Fibroblast of lung (primary cell): ENCODE results near the gene LRRC15. TPM values are rescaled to one million over a fixed set of nuclear protein-coding genes. Genes with fewer than 3 reads are reported as not detected.

Experiments
- DNase-seq, 2 donors: peaks; one replicate each; pipeline versions ENCODE4 v3.0.0 to v3.0.0-alpha.2; 2010; ENCODE audit warnings: low read depth in 2 of 2
- H2AFZ ChIP-seq: 2 replicates; pipeline ENCODE4 v1.5.1; 2012; ENCODE audit warnings: low read length, control low read depth, inconsistent platforms
- H3K27ac ChIP-seq: 2 replicates; pipeline ENCODE4 v1.5.1; 2011; ENCODE audit warnings: low read length, control low read depth; ENCODE audit not compliant: insufficient read depth
- H3K27me3 ChIP-seq: 2 replicates; pipeline ENCODE4 v1.5.1; 2011; ENCODE audit warnings: mild to moderate bottlenecking, low read length; ENCODE audit not compliant: control insufficient read depth, insufficient read depth
- H3K36me3 ChIP-seq: 2 replicates; pipeline ENCODE4 v1.5.1; 2011; ENCODE audit warnings: low read length; ENCODE audit not compliant: control insufficient read depth, insufficient read depth
- H3K4me1 ChIP-seq: 2 replicates; pipeline ENCODE4 v1.5.1; 2011; ENCODE audit warnings: low read length; ENCODE audit not compliant: control insufficient read depth, insufficient read depth; ENCODE audit errors: extremely low read depth
- H3K4me2 ChIP-seq: 2 replicates; pipeline ENCODE4 v1.5.1; 2011; ENCODE audit warnings: low read length, control low read depth; ENCODE audit not compliant: insufficient read depth; ENCODE audit errors: extremely low read depth
- H3K4me3 ChIP-seq, 4 experiments: fragments of 200-600 bp in 1 of 4; sonication (generic) in 1 of 4; replicated peaks in 1 of 4; 2 replicates each; pipeline ENCODE4 v1.5.1; 2011 to 2016; ENCODE audit warnings: low read length in 4 of 4, low read depth in 3 of 4, mild to moderate bottlenecking in 3 of 4, control low read depth in 2 of 4, inconsistent platforms in 1 of 4, mixed read lengths in 1 of 4; ENCODE audit not compliant: insufficient read depth in 1 of 4; ENCODE audit errors: control extremely low read depth in 1 of 4
- H3K79me2 ChIP-seq: 2 replicates; pipeline ENCODE4 v1.5.1; 2012; ENCODE audit warnings: mild to moderate bottlenecking, low read length, inconsistent platforms; ENCODE audit not compliant: control insufficient read depth, insufficient read depth
- H3K9ac ChIP-seq: 2 replicates; pipeline ENCODE4 v1.5.1; 2011; ENCODE audit warnings: mild to moderate bottlenecking, low read length, control low read depth; ENCODE audit not compliant: insufficient read depth
- H3K9me3 ChIP-seq: 2 replicates; pipeline ENCODE4 v1.5.1; 2012; ENCODE audit warnings: low read depth, low read length; ENCODE audit not compliant: control insufficient read depth, insufficient read depth
- H4K20me1 ChIP-seq: 2 replicates; pipeline ENCODE4 v1.5.1; 2011; ENCODE audit warnings: low read length; ENCODE audit not compliant: control insufficient read depth, insufficient read depth; ENCODE audit errors: extremely low read depth
- EZH2 ChIP-seq: IDR thresholded peaks from 2 replicates; pipeline ENCODE4 v1.5.1; 2012; ENCODE audit warnings: low read length, control low read depth, mild to moderate bottlenecking; ENCODE audit errors: missing control alignments
- polyA plus RNA-seq, 2 donors: library from polyadenylated mRNA; depleted of rRNA in 1 of 2; stranded (reverse) in 1 of 2; unstranded in 1 of 2; fragments of >200 nt; gene quantifications; 2 replicates each; pipeline ENCODE4 v1.2.1, GENCODE V29; 2011 to 2012; ENCODE audit warnings: missing spikeins in 1 of 2
- total RNA-seq: library from RNA; depleted of rRNA; stranded (reverse); fragments of >200 nt; gene quantifications from 2 replicates; pipeline ENCODE4 v1.2.1, GENCODE V29; 2014
- TF ChIP-seq, protein P1 (sequence below), 2 donors: IDR thresholded peaks in 1 of 2; conservative IDR thresholded peaks in 1 of 2; 1 replicate in 1 of 2; 2 replicates in 1 of 2; pipeline ENCODE4 v1.5.1; 2011 to 2012; ENCODE audit warnings: low read length in 2 of 2, control low read depth in 1 of 2, inconsistent platforms in 1 of 2, low read depth in 1 of 2, mild to moderate bottlenecking in 1 of 2

Gene LRRC15
- total and polyA plus RNA-seq, 2 donors (not counting 1 experiment from before 2014, with no cell fraction given) = 0.58 to 2.3 TPM

GRCh38 chr3:194321693-194322640 is 47.6 kb downstream of the LRRC15 start:
- Histone ChIP-seq H3K27me3 (peaks cover 25% of the 10 kb centered on the region), H3K4me2 (no peak overlapping the region), H3K9me3 (no peaks in the 10 kb centered on the region), H4K20me1 (no peaks in the 10 kb centered on the region), H3K4me3 (no peak overlapping the region), H3K9ac (no peak overlapping the region), H3K27ac (no peak overlapping the region), H3K79me2 (no peaks in the 10 kb centered on the region), H2AFZ (no peak overlapping the region), H3K36me3 (no peaks in the 10 kb centered on the region), H3K4me1 (peaks cover 7% of the 10 kb centered on the region)
- no peak for DNase-seq
- TF ChIP-seq, protein P1, sequence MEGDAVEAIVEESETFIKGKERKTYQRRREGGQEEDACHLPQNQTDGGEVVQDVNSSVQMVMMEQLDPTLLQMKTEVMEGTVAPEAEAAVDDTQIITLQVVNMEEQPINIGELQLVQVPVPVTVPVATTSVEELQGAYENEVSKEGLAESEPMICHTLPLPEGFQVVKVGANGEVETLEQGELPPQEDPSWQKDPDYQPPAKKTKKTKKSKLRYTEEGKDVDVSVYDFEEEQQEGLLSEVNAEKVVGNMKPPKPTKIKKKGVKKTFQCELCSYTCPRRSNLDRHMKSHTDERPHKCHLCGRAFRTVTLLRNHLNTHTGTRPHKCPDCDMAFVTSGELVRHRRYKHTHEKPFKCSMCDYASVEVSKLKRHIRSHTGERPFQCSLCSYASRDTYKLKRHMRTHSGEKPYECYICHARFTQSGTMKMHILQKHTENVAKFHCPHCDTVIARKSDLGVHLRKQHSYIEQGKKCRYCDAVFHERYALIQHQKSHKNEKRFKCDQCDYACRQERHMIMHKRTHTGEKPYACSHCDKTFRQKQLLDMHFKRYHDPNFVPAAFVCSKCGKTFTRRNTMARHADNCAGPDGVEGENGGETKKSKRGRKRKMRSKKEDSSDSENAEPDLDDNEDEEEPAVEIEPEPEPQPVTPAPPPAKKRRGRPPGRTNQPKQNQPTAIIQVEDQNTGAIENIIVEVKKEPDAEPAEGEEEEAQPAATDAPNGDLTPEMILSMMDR (conservative IDR thresholded peaks at IDR 0.05 in 1 of 2, IDR thresholded peaks at IDR 0.05 in 1 of 2; ENCODE audit: low read depth in 1 of 2, low read length in 2 of 2) = no peak
- no peak for TF ChIP-seq EZH2

GRCh38 chr3:194320744-194321243 is 48.7 kb downstream of the LRRC15 start:
- Histone ChIP-seq H3K27me3 (peaks cover 31% of the 10 kb centered on the region), H3K4me2 (no peak overlapping the region), H3K9me3 (no peaks in the 10 kb centered on the region), H3K36me3 (no peaks in the 10 kb centered on the region), H2AFZ (no peak overlapping the region), H3K79me2 (no peaks in the 10 kb centered on the region), H4K20me1 (no peaks in the 10 kb centered on the region), H3K4me3 (no peak overlapping the region), H3K9ac (no peak overlapping the region), H3K27ac (no peak overlapping the region), H3K4me1 (peaks cover 7% of the 10 kb centered on the region)
- TF ChIP-seq, protein P1 (conservative IDR thresholded peaks at IDR 0.05 in 1 of 2, IDR thresholded peaks at IDR 0.05 in 1 of 2; ENCODE audit: low read depth in 1 of 2, low read length in 2 of 2) = no peak
- TF ChIP-seq EZH2 = no peak
- DNase-seq = no peak

DNA sequence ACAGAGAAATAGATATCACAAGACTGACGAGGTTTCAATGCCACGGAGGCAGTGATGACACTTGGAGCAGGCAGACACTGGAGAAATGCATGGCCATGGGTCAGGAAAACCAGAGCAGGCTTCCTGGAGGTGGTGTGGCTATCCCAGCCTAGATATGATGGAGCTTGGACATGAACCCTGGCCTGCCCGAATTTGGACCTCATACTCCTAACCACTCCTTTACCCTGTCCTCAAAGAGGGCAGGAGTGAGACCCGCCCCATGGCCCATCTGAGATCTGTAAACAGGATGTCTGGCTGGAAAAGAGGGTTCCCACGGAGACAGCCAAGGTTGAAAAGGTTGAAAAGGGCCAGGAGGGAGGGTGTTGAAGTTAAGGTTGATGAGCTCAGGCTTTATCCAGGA is 49.4 kb downstream of the LRRC15 start:
- no peak overlapping the region for H2AFZ ChIP-seq
- no peak overlapping the region for H3K4me2 ChIP-seq
- no peak overlapping the region for H3K4me3 ChIP-seq
- H3K27me3 ChIP-seq = peaks cover 34% of the 10 kb centered on the region
- H3K27ac ChIP-seq = no peak overlapping the region
- DNase-seq = no peak
- no peaks in the 10 kb centered on the region for H3K79me2 ChIP-seq
- no peaks in the 10 kb centered on the region for H3K9me3 ChIP-seq
- peaks cover 11% of the 10 kb centered on the region for H3K4me1 ChIP-seq
- H4K20me1 ChIP-seq = no peaks in the 10 kb centered on the region
- no peak overlapping the region for H3K9ac ChIP-seq
- no peaks in the 10 kb centered on the region for H3K36me3 ChIP-seq
- TF ChIP-seq, protein P1 (conservative IDR thresholded peaks at IDR 0.05 in 1 of 2, IDR thresholded peaks at IDR 0.05 in 1 of 2; ENCODE audit: low read depth in 1 of 2, low read length in 2 of 2) = no peak
- no peak for TF ChIP-seq EZH2
